CD4-positive, alpha-beta T cell treated with Interleukin-4 for 1 hour (primary cell): ENCODE data around the gene TSPY1.
"Not testable (repeated sequence)": the region's sequence is repeated elsewhere in the genome, so short reads cannot be mapped to it uniquely, and the experiment has no call there.

Experiments
- DNase-seq, 2 donors: peaks; one replicate each; pipeline ENCODE4 v3.0.0-alpha.2; 2020 to 2022

TSPY1 gene, protein sequence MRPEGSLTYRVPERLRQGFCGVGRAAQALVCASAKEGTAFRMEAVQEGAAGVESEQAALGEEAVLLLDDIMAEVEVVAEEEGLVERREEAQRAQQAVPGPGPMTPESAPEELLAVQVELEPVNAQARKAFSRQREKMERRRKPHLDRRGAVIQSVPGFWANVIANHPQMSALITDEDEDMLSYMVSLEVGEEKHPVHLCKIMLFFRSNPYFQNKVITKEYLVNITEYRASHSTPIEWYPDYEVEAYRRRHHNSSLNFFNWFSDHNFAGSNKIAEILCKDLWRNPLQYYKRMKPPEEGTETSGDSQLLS

DNA sequence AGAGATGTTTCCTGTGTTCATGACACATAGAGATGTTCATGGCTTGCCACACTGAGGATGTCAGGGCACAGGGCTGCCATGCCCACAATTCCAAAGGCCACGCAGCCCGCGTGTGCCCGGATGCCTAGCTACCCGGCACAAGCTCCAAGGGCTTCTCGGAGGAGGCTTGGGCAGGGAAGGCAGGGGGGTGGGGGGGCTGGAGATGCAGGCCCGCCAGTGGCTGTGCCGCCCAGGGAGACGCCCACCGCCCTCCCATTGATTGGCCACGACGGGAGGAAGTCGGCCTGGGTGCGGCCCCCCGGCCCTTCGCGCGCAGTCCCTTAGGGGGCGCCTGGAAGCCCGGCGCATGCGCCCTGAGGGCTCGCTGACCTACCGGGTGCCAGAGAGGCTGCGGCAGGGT, at the start of gene TSPY1:
Gene TSPY1 (plus strand): TSS at position 301 of the 400 bp plus-strand sequence. CDS start 46 bp downstream, at position 347.
- DNase-seq, result not testable (repeated sequence)

DNA sequence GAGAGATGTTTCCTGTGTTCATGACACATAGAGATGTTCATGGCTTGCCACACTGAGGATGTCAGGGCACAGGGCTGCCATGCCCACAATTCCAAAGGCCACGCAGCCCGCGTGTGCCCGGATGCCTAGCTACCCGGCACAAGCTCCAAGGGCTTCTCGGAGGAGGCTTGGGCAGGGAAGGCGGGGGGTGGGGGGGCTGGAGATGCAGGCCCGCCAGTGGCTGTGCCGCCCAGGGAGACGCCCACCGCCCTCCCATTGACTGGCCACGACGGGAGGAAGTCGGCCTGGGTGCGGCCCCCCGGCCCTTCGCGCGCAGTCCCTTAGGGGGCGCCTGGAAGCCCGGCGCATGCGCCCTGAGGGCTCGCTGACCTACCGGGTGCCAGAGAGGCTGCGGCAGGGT, 20.2 kb downstream of the TSPY1 start, which contains the start of gene TSPY9:
Gene TSPY9 (plus strand): TSS at position 301 of the 400 bp plus-strand sequence. CDS start 46 bp downstream, at position 347.
- not testable (repeated sequence) for DNase-seq

DNA sequence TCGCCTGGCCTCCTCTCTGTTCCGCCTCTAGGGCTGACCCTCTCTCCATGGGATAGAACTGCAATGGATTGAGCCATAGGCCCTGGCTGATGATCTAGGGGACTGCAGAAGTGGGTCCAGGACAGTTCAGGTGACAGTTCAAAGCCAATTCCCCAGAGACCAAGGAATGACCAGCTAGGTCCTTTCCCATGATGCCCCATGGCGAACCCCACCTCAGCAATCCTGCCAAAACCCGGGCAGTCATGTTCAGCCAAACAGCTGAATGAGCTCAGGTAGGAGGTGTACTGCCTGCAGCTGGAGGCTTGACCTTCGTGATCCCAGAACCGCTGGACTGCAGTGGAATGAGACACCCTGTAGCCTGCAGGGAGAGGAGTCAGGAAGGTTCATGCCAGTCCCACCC, 37.6 kb downstream of the TSPY1 start:
- DNase-seq, result not testable (repeated sequence)

DNA sequence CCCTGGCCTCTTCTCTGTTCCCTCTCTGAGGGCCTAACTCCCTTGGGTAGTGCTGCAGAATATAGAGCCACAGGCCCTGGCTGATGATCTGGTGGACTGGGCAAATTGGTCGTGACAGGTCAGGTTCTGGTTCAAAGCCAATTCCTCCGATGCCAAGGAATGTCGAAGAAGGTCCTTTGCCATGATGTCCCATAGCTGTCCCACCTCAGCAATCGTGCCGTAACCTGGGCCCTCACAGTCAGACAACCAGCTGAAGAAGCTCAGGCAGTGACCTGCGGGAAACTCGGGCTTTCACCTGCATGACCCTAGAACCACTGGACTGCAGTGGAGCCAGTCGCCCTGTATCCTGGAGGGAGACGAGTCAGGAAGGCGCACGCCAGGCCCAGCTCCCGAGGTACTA, 49.5 kb downstream of the TSPY1 start:
- DNase-seq, result not testable (repeated sequence)
